MCF 10A (cell line): ENCODE data around the gene MAST2. TPM values are rescaled to one million over a fixed set of nuclear protein-coding genes. Genes with fewer than 3 reads are reported as not detected.

ENCODE experiments used
- BruUV-seq: library from RNA; stranded (reverse); fragments of 400-500 nt; replicated peaks from 2 replicates; lab custom pipeline; 2021; lab: Mats Ljungman, UMichigan
- CTCF ChIA-PET: fragments of 300-600 bp; sonication (Branson Sonifier 250); formaldehyde crosslinking; extraction: SDS; loops from one replicate; lab custom pipeline; 2021; ENCODE audit warnings: antibody characterized with exemption, inconsistent platforms; lab: Yijun Ruan, JAX
- POLR2A ChIA-PET: fragments of 300-600, 350-650 bp; sonication (Branson Sonifier 250); formaldehyde crosslinking; extraction: SDS; loops from one replicate; lab custom pipeline; 2020; ENCODE audit warnings: antibody characterized with exemption, inconsistent platforms; lab: Yijun Ruan, JAX
- DNase-seq: peaks from one replicate; pipeline ENCODE4 v3.0.0-alpha.2; 2018; ENCODE audit not compliant: unreplicated experiment
- H3K27ac Mint-ChIP-seq: one replicate; pipeline ENCODE4 v1.8.0; 2022; ENCODE audit warnings: mild to moderate bottlenecking, low read depth, mixed read lengths; ENCODE audit not compliant: unreplicated experiment
- H3K27me3 Mint-ChIP-seq: one replicate; pipeline ENCODE4 v1.8.0; 2022; ENCODE audit warnings: mixed read lengths; ENCODE audit not compliant: insufficient read depth, unreplicated experiment
- H3K36me3 Mint-ChIP-seq: one replicate; pipeline ENCODE4 v1.8.0; 2022; ENCODE audit warnings: mild to moderate bottlenecking, moderate library complexity, mixed read lengths; ENCODE audit not compliant: insufficient read depth, unreplicated experiment
- H3K4me1 Mint-ChIP-seq: one replicate; pipeline ENCODE4 v1.8.0; 2022; ENCODE audit warnings: mixed read lengths; ENCODE audit not compliant: insufficient read depth, unreplicated experiment
- H3K4me3 Mint-ChIP-seq: one replicate; pipeline ENCODE4 v1.8.0; 2022; ENCODE audit warnings: mild to moderate bottlenecking, moderate library complexity, mixed read lengths; ENCODE audit not compliant: unreplicated experiment
- H3K9me3 Mint-ChIP-seq: one replicate; pipeline ENCODE4 v1.8.0; 2022; ENCODE audit warnings: mixed read lengths; ENCODE audit not compliant: unreplicated experiment
- CTCF ChIP-seq: fragments of 200-600 bp; IDR thresholded peaks from one replicate; pipeline ENCODE4 v1.8.0; 2022; ENCODE audit warnings: antibody characterized with exemption, mild to moderate bottlenecking; ENCODE audit not compliant: unreplicated experiment
- intact Hi-C: fragments of 100-400 bp; cut with micrococcal nuclease; formaldehyde crosslinking; loops from 2 replicates; pipeline ENCODE4 v1.14.1; 2022
- total RNA-seq: library from RNA; stranded (reverse); gene quantifications from 2 replicates; pipeline ENCODE4 v1.2.3, GENCODE V29; 2022

MAST2 gene
- total RNA-seq, 1 experiment from 2014 or later = 33.3 TPM

GRCh38 chr1:45994423-45994822 is 191.0 kb downstream of the MAST2 start:
- ChIA-PET POLR2A (no interaction called here), CTCF (no interaction called here)
- H3K9me3 Mint-ChIP-seq = peaks cover 6% of the 10 kb centered on the region
- no peak overlapping the region for H3K27ac Mint-ChIP-seq
- intact Hi-C loops = no loop called here
- H3K4me1 Mint-ChIP-seq = no peaks in the 10 kb centered on the region
- DNase-seq = no peak
- H3K36me3 Mint-ChIP-seq = no peaks in the 10 kb centered on the region
- no peaks in the 10 kb centered on the region for H3K27me3 Mint-ChIP-seq
- no TSS peak for BruUV-seq
- no peak overlapping the region for H3K4me3 Mint-ChIP-seq
- no peak for TF ChIP-seq CTCF

GRCh38 chr1:45995298-45995697 is 191.9 kb downstream of the MAST2 start:
- H3K9me3 Mint-ChIP-seq = no peaks in the 10 kb centered on the region
- no peaks in the 10 kb centered on the region for H3K27me3 Mint-ChIP-seq
- no peaks in the 10 kb centered on the region for H3K36me3 Mint-ChIP-seq
- BruUV-seq = no TSS peak
- no peak overlapping the region for H3K4me3 Mint-ChIP-seq
- H3K4me1 Mint-ChIP-seq = no peaks in the 10 kb centered on the region
- CTCF ChIA-PET = interaction anchor here (0.6 kb wide), 1 partner anchor 10 kb away, joined by 3 read pairs; no protein-coding TSS in a partner anchor
- POLR2A ChIA-PET = interaction anchor here (0.6 to 0.7 kb wide), 2 partner anchors 69 to 138 kb away, joined by 4 to 5 read pairs; no protein-coding TSS in a partner anchor
- peak; percentile 13 for DNase-seq
- no peak overlapping the region for H3K27ac Mint-ChIP-seq
- no peak for TF ChIP-seq CTCF
- intact Hi-C loops = no loop called here

- POLR2A ChIA-PET = interaction anchor here (0.8 to 1.0 kb wide), 2 partner anchors 134 to 137 kb away, joined by 3 read pairs; partner anchors contain the start of gene PIK3R3
- no peak overlapping the region for H3K27ac Mint-ChIP-seq
Measured at GRCh38 chr1:45998020-45998617, 194.7 kb downstream of the MAST2 start.

More at GRCh38 chr1:45998020-45998617, 194.7 kb downstream of the MAST2 start:
- no TSS peak for BruUV-seq
- H3K4me1 Mint-ChIP-seq = no peaks in the 10 kb centered on the region
- no peak for DNase-seq
- no peak overlapping the region for H3K4me3 Mint-ChIP-seq
- H3K36me3 Mint-ChIP-seq = no peaks in the 10 kb centered on the region
- no peak for TF ChIP-seq CTCF
- intact Hi-C loops = no loop called here
- H3K27me3 Mint-ChIP-seq = no peaks in the 10 kb centered on the region
- H3K9me3 Mint-ChIP-seq = no peaks in the 10 kb centered on the region
- CTCF ChIA-PET = interaction anchor here (0.9 to 1.3 kb wide), 2 partner anchors 9 to 20 kb away, joined by 3 to 4 read pairs; no protein-coding TSS in a partner anchor
